MCF 10A (cell line): ENCODE data around the gene ZFP1. TPM values are rescaled to one million over a fixed set of nuclear protein-coding genes. Genes with fewer than 3 reads are reported as not detected.
A peak's percentile ranks its signal among the peaks of the same experiment; 100 is the strongest.

Experiments used
- BruUV-seq: library from RNA; stranded (reverse); fragments of 400-500 nt; replicated peaks from 2 replicates; lab custom pipeline; 2021; lab: Mats Ljungman, UMichigan
- CTCF ChIA-PET: fragments of 300-600 bp; sonication (Branson Sonifier 250); formaldehyde crosslinking; extraction: SDS; loops from one replicate; lab custom pipeline; 2021; ENCODE audit warnings: antibody characterized with exemption, inconsistent platforms; lab: Yijun Ruan, JAX
- POLR2A ChIA-PET: fragments of 300-600, 350-650 bp; sonication (Branson Sonifier 250); formaldehyde crosslinking; extraction: SDS; loops from one replicate; lab custom pipeline; 2020; ENCODE audit warnings: antibody characterized with exemption, inconsistent platforms; lab: Yijun Ruan, JAX
- DNase-seq: peaks from one replicate; pipeline ENCODE4 v3.0.0-alpha.2; 2018; ENCODE audit not compliant: unreplicated experiment
- H3K27ac Mint-ChIP-seq: one replicate; pipeline ENCODE4 v1.8.0; 2022; ENCODE audit warnings: mild to moderate bottlenecking, low read depth, mixed read lengths; ENCODE audit not compliant: unreplicated experiment
- H3K27me3 Mint-ChIP-seq: one replicate; pipeline ENCODE4 v1.8.0; 2022; ENCODE audit warnings: mixed read lengths; ENCODE audit not compliant: insufficient read depth, unreplicated experiment
- H3K36me3 Mint-ChIP-seq: one replicate; pipeline ENCODE4 v1.8.0; 2022; ENCODE audit warnings: mild to moderate bottlenecking, moderate library complexity, mixed read lengths; ENCODE audit not compliant: insufficient read depth, unreplicated experiment
- H3K4me1 Mint-ChIP-seq: one replicate; pipeline ENCODE4 v1.8.0; 2022; ENCODE audit warnings: mixed read lengths; ENCODE audit not compliant: insufficient read depth, unreplicated experiment
- H3K4me3 Mint-ChIP-seq: one replicate; pipeline ENCODE4 v1.8.0; 2022; ENCODE audit warnings: mild to moderate bottlenecking, moderate library complexity, mixed read lengths; ENCODE audit not compliant: unreplicated experiment
- H3K9me3 Mint-ChIP-seq: one replicate; pipeline ENCODE4 v1.8.0; 2022; ENCODE audit warnings: mixed read lengths; ENCODE audit not compliant: unreplicated experiment
- CTCF ChIP-seq: fragments of 200-600 bp; IDR thresholded peaks from one replicate; pipeline ENCODE4 v1.8.0; 2022; ENCODE audit warnings: antibody characterized with exemption, mild to moderate bottlenecking; ENCODE audit not compliant: unreplicated experiment
- intact Hi-C: fragments of 100-400 bp; cut with micrococcal nuclease; formaldehyde crosslinking; loops from 2 replicates; pipeline ENCODE4 v1.14.1; 2022
- total RNA-seq: library from RNA; stranded (reverse); gene quantifications from 2 replicates; pipeline ENCODE4 v1.2.3, GENCODE V29; 2022

Gene ZFP1
- total RNA-seq, 1 experiment from 2014 or later: 14.0 TPM

DNA sequence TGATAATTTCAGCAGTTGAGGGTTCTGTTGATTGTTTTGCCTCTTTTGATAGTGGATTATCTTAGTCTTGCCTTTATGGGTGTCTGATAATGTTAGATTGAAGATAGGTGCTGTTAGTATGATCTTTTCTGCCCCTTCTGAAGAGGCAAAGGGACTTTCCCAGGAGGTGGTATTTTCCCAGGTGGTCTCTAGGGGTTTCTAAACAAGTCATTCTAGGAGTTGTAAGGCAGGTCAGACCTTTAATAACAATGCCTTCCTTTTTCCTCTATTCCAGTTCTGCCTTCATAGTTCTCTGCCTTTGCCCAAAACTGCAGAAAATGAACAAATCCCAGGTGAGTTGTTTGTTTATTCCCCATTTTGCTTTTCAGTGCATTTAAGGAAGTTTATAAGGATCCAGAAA, 4.3 kb downstream of the ZFP1 start:
- ChIA-PET POLR2A (no interaction called here), CTCF (interaction anchor here (0.5 kb wide), 1 partner anchor 73 kb away, joined by 3 read pairs; no protein-coding TSS in a partner anchor)
- H3K27ac Mint-ChIP-seq: no peak overlapping the region
- TF ChIP-seq CTCF: no peak
- no peak for DNase-seq
- peaks cover 23% of the 10 kb centered on the region for H3K9me3 Mint-ChIP-seq
- no peaks in the 10 kb centered on the region for H3K27me3 Mint-ChIP-seq
- H3K4me3 Mint-ChIP-seq: no peak overlapping the region
- peaks cover 30% of the 10 kb centered on the region for H3K36me3 Mint-ChIP-seq
- BruUV-seq: no TSS peak
- no peaks in the 10 kb centered on the region for H3K4me1 Mint-ChIP-seq
- intact Hi-C loops: no loop called here

DNA sequence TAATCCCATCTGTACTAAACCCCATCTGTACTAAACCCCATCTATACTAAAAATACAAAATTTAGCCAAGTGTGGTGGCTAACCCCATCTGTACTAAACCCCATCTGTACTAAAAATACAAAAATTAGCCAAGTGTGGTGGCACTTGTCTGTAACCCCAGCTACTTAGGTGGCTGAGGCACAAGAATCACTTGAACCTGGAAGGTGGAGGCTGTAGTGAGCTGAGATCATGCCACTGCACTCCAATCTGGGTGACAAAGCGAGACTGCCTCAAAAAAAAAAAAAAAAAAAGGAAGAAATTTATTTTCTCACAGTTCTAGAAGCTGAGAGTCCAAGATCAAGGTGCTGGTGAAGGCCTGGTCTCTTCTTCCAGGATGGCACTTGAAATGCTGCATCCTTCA, 12.1 kb downstream of the ZFP1 start:
- H3K4me1 Mint-ChIP-seq: no peaks in the 10 kb centered on the region
- peaks cover 6% of the 10 kb centered on the region for H3K9me3 Mint-ChIP-seq
- TF ChIP-seq CTCF: no peak
- ChIA-PET POLR2A (no interaction called here), CTCF (interaction anchor here (0.6 to 1.7 kb wide), 2 partner anchors 73 to 446 kb away, joined by 4 to 6 read pairs; no protein-coding TSS in a partner anchor)
- intact Hi-C loops: no loop called here
- H3K36me3 Mint-ChIP-seq: peaks cover 55% of the 10 kb centered on the region
- H3K27ac Mint-ChIP-seq: no peak overlapping the region
- BruUV-seq: no TSS peak
- no peaks in the 10 kb centered on the region for H3K27me3 Mint-ChIP-seq
- no peak overlapping the region for H3K4me3 Mint-ChIP-seq
- DNase-seq: no peak

GRCh38 chr16:75169899-75170405, 21.6 kb downstream of the ZFP1 start:
- Mint-ChIP-seq H3K27ac (no peak overlapping the region), H3K27me3 (no peaks in the 10 kb centered on the region), H3K9me3 (peaks cover 56% of the 10 kb centered on the region), H3K4me1 (no peaks in the 10 kb centered on the region), H3K4me3 (no peak overlapping the region), H3K36me3 (peaks cover 63% of the 10 kb centered on the region)
- POLR2A ChIA-PET: no interaction called here
- no peak for DNase-seq
- CTCF ChIA-PET: interaction anchor here (0.5 to 1.9 kb wide), 2 partner anchors 30 to 1332 kb away, joined by 4 to 7 read pairs; no protein-coding TSS in a partner anchor
- no peak for TF ChIP-seq CTCF
- intact Hi-C loops: no loop called here
- TSS peak; percentile 16 for BruUV-seq

GRCh38 chr16:75172578-75172977, 24.3 kb downstream of the ZFP1 start:
- Mint-ChIP-seq H3K4me3 (no peak overlapping the region), H3K27ac (no peak overlapping the region), H3K9me3 (peaks cover 57% of the 10 kb centered on the region), H3K27me3 (no peaks in the 10 kb centered on the region), H3K36me3 (peaks cover 41% of the 10 kb centered on the region), H3K4me1 (no peaks in the 10 kb centered on the region)
- intact Hi-C loops: no loop called here
- TF ChIP-seq CTCF: no peak
- DNase-seq: no peak
- POLR2A ChIA-PET: interaction anchor here (0.6 kb wide), 1 partner anchor 15 kb away, joined by 3 read pairs; no protein-coding TSS in a partner anchor
- CTCF ChIA-PET: interaction anchor here (0.7 to 1.3 kb wide), 2 partner anchors 14 to 27 kb away, joined by 3 to 4 read pairs; no protein-coding TSS in a partner anchor
- no TSS peak for BruUV-seq
